Cardiac septum (tissue), 1 donor: ENCODE data around the gene PPP1R1A. TPM values are rescaled to one million over a fixed set of nuclear protein-coding genes. Genes with fewer than 3 reads are reported as not detected.

Source experiments
- DNase-seq: peaks from one replicate; pipeline ENCODE4 v3.0.0-alpha.2; 2020; ENCODE audit warnings: low spot score
- intact Hi-C: fragments of 100-400 bp; cut with DNase I; formaldehyde crosslinking; loops from one replicate; pipeline ENCODE4 v1.14.0; 2022
- long read RNA-seq: library from polyadenylated mRNA; unstranded; transcript quantifications from one replicate; pipeline ENCODE4 v2.0.0, GENCODE V29; 2021
- total RNA-seq: library from RNA; stranded (reverse); fragmentation: NEBNext Ultra II Directional; extraction: Animal tissue kit (Norgen Biotek cat#: 25700); gene quantifications from one replicate; pipeline ENCODE4 v1.2.1, GENCODE V29; 2021
- donor health status: DM: no; HTN: no; CAD: no.

PPP1R1A gene
- 37.9 TPM for total RNA-seq
- long read RNA-seq, transcript PPP1R1A-201 (7 exons, 1,826 nt): major isoform, 60 of 71 reads
- long read RNA-seq, partial matches to known transcripts: 4 of 71 reads
- long read RNA-seq, other reads (novel, unspliced or antisense): 7 of 71 reads

- DNase-seq: no peak
- intact Hi-C loops: no loop called here
These were observed at the start of gene PPP1R1A for GRCh38 chr12:54588110-54588889. PPP1R1A (minus strand) TSS chr12:54588659; CDS start chr12:54588488, 171 bp downstream.

GRCh38 chr12:54634795-54635194, 46.3 kb upstream of the PPP1R1A start, which contains the start of gene LACRT:
LACRT (minus strand) TSS chr12:54634895; CDS start chr12:54634841, 54 bp downstream.
- intact Hi-C loops: no loop called here
- DNase-seq: no peak

GRCh38 chr12:54631988-54632728, 43.7 kb upstream of the PPP1R1A start:
- no peak for DNase-seq

GRCh38 chr12:54631551-54631950, 43.1 kb upstream of the PPP1R1A start:
- no peak for DNase-seq
- intact Hi-C loops: no loop called here

More at GRCh38 chr12:54631988-54632728, 43.7 kb upstream of the PPP1R1A start:
- intact Hi-C loops: no loop called here

- no peak for DNase-seq
- intact Hi-C loops: no loop called here
These were observed 41.5 kb upstream of the PPP1R1A start for GRCh38 chr12:54629925-54630324.

- intact Hi-C loops: no loop called here
- no peak for DNase-seq
These were observed 39.9 kb upstream of the PPP1R1A start for GRCh38 chr12:54628186-54628846.

GRCh38 chr12:54627304-54627703, 38.8 kb upstream of the PPP1R1A start:
- intact Hi-C loops: no loop called here
- no peak for DNase-seq

GRCh38 chr12:54625598-54625997, 37.1 kb upstream of the PPP1R1A start:
- no peak for DNase-seq
- intact Hi-C loops: no loop called here

- intact Hi-C loops: no loop called here
- DNase-seq: no peak
These were observed 36.1 kb upstream of the PPP1R1A start for GRCh38 chr12:54624315-54625279.

- DNase-seq: no peak
- intact Hi-C loops: no loop called here
These were observed 34.2 kb upstream of the PPP1R1A start for GRCh38 chr12:54622463-54623183.

GRCh38 chr12:54616933-54617680, 28.6 kb upstream of the PPP1R1A start:
- intact Hi-C loops: no loop called here
- no peak for DNase-seq

- no peak for DNase-seq
- intact Hi-C loops: no loop called here
These were observed 23.8 kb upstream of the PPP1R1A start for GRCh38 chr12:54612225-54612750.

- intact Hi-C loops: no loop called here
- DNase-seq: no peak
These were observed 23.3 kb upstream of the PPP1R1A start for GRCh38 chr12:54611715-54612149.

- no peak for DNase-seq
- intact Hi-C loops: no loop called here
These were observed 20.3 kb upstream of the PPP1R1A start for GRCh38 chr12:54608769-54609168.

GRCh38 chr12:54608156-54608555, 19.7 kb upstream of the PPP1R1A start:
- DNase-seq: no peak
- intact Hi-C loops: no loop called here

- no peak for DNase-seq
- intact Hi-C loops: no loop called here
These were observed 18.1 kb upstream of the PPP1R1A start for GRCh38 chr12:54606556-54606955.
